H7 (cell line): Measurements from ENCODE around the gene CERK. TPM values are rescaled to one million over a fixed set of nuclear protein-coding genes. Genes with fewer than 3 reads are reported as not detected.
"Not testable (repeated sequence)": the region's sequence is repeated elsewhere in the genome, so short reads cannot be mapped to it uniquely, and the experiment has no call there.

ENCODE experiments used
- DNase-seq: peaks from one replicate; pipeline ENCODE4 v3.0.0; 2012
- H3K27me3 ChIP-seq: 2 replicates; pipeline ENCODE4 v1.6.0; 2011; ENCODE audit warnings: mild to moderate bottlenecking, low read length; ENCODE audit not compliant: control insufficient read depth, insufficient read depth
- H3K36me3 ChIP-seq: replicated peaks from 2 replicates; pipeline ENCODE4 v1.5.1; 2011; ENCODE audit warnings: low read length; ENCODE audit not compliant: control insufficient read depth, insufficient read depth
- H3K4me3 ChIP-seq: 2 replicates; pipeline ENCODE4 v1.5.1; 2011; ENCODE audit warnings: low read depth, mild to moderate bottlenecking, control low read depth, low read length, moderate library complexity; ENCODE audit not compliant: insufficient read depth
- total RNA-seq: library from RNA; depleted of rRNA; stranded (reverse); fragments of >200 nt; shearing (Covaris generic); gene quantifications from 2 replicates; pipeline ENCODE4 v1.2.3, GENCODE V29; 2014

Gene CERK
- total RNA-seq, 1 experiment from 2014 or later = 54.8 TPM

DNA sequence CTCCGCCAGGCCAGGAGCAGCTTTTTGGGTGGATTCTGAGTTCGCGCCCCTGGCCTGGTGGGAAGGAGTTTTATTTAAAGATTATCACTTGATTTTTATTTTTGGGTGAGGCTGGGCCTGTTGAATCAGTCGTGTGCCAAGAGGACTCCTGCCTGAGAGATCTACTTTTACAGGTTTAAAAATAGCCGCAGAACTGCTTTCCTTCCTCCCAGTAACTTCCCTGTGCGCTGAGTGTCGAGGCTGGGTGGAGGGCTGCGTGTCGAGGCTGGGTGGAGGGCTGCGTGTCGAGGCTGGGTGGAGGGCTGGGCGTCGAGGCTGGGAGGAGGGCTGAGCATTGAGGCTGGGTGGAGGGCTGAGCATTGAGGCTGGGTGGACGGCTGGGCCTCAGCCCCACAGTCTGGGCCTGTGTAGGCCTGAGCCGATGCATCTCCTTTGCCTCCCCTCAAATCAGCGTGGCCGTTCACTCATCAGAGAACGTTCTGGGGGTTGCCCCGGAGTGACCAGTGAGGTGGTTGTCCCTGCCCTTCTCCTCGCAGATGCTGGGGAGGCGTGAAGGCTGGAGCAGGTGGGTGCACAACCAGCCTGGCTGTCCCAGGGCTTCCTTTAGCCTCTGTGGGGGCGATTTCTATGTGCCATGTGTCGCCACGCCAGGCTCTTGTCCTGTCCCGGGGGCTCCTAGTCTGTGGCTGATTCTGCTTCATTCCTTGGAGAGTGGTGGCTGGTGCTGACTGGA, 87.8 kb downstream of the CERK start:
- no peak for DNase-seq
- H3K36me3 ChIP-seq = no peaks in the 10 kb centered on the region; the same call in 1 of the 2 replicates
- H3K27me3 ChIP-seq = no peaks in the 10 kb centered on the region
- H3K4me3 ChIP-seq = no peak overlapping the region

DNA sequence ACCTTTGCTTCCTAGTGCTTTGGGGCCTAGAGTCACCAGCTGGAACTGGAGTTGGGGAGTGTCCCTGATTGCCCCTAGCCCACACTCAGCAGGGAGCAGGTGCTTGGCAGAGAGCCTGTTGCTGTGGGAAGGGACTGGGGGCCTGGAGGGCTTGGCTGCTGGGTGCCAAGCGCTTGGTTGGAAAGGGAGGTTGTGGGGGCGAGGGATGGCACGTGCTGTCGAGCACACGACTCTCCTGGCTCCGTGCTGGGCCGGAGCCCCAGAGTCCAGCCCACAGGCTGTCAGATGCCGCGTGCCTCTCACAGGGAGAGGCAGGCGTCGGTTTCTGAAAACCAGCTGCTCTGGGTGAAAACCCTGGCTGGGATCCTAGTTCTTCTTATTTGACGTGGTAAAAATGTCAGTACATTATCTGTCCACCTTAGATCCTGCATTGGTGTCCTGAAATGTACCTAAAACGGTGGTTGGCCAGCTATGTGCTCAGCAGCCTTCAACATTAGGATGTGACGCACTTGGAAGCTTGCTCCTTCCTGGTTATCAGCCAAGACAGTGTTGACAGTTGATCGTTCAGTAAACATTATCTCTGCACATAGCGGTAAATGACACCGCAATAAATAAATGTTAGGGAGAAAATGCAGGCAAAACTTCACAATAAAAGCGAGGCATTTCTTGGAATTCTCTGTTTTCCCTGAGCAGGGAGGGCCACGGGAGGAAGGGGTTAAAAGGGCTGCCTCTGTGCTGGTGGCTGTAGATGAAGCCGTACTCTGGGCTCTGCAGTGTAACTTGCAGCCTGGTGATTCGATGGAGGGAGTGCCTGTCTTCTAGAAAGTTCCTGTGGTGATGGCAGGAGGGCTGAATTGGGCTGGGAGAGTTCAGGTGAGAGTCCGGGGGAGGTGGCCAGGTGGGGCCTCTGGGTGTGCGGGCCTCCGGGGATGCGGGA, 88.6 kb downstream of the CERK start:
- Histone ChIP-seq H3K4me3 (no peak overlapping the region), H3K27me3 (no peaks in the 10 kb centered on the region), H3K36me3 (no peaks in the 10 kb centered on the region; the same call in 1 of the 2 replicates)
- DNase-seq = no peak

DNA sequence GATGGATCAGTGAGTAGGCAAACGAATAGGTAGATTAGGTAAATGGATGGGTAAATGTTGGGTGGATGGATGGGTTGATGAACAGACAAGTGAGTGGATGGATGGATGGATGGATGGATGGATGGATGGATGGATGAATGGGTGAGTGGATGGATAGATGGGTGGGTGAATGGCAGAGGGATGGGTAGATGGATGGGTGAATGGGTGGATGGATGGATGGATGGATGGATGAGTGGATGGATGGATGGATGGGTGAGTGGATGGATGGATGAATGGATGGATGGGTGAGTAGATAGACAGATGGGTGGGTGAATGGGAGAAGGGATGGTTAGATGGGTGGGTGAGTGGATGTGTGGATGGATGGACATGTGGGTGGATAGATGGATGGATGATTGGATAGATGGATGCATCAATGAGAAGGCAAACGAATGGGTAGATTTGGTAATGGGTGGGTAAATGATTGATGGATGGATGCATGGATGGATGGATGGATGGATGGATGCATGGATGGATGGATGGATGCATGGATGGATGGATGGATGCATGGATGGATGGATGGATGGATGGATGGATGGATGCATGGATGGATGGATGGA, 89.7 kb downstream of the CERK start:
- H3K36me3 ChIP-seq = not testable (repeated sequence)

DNA sequence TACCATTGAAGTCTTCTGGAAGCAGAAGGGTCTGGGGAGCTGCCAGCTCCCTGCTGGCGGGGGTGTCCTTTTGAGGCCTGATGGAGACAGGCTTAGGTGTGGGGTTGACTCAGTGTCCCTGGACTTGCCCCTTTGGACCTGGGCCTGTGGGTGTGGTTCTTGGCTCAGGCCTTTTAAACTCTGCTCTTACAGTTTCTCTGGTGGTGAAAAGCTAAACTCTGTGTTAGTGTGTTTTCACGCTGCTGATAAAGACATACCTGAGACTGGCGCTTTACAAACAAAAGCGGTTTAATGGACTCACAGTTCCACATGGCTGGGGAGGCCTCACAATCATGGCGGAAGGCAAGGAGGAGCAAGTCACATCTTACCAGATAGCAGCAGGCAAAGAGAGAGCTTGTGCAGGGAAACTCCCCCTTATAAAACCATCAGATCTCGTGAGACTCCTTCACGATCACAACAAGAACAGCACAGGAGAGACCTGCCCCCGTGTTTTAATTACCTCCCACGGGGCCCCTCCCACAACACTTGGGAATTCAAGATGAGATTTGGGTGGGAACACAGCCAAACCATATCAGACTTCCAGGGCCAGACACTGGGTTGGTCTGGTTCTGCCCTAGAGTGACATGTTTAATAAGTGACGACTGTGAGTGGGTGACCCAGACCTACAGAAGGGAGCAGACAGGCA, 91.4 kb downstream of the CERK start:
- Histone ChIP-seq H3K4me3 (no peak overlapping the region), H3K27me3 (no peaks in the 10 kb centered on the region), H3K36me3 (no peaks in the 10 kb centered on the region)
- no peak for DNase-seq

More for the DNA sequence above, 89.7 kb downstream of the CERK start:
- DNase-seq, H3K27me3 ChIP-seq, H3K4me3 ChIP-seq: not testable (repeated sequence)

DNA sequence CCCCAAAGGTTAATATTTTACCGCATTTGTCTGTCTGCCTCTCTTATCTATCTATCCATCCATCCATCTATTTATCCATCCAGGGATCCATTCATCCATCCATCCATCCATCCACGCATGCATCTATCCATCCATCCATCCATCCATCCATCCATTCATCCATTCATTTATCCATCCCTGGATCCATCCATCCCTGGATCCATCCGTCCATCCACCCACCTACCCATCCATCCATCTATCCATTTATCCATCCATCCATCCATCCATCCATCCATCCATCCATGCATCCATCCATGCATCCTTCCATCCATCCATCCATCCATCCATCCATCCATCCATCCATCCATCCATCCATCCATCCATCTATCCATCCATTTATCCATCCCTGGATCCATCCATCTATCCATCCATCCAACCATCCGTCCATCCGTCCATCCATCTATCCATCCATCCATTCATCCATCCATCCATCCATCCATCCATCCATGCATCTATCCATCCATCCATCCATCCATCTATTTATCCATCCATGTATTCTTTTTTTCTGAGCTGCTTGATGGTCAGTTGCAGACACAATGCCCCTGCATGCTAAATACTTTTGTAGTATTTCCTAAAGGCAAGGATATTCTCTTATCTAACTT, 95.1 kb downstream of the CERK start:
- H3K27me3 ChIP-seq, H3K4me3 ChIP-seq, H3K36me3 ChIP-seq, DNase-seq: not testable (repeated sequence)

DNA sequence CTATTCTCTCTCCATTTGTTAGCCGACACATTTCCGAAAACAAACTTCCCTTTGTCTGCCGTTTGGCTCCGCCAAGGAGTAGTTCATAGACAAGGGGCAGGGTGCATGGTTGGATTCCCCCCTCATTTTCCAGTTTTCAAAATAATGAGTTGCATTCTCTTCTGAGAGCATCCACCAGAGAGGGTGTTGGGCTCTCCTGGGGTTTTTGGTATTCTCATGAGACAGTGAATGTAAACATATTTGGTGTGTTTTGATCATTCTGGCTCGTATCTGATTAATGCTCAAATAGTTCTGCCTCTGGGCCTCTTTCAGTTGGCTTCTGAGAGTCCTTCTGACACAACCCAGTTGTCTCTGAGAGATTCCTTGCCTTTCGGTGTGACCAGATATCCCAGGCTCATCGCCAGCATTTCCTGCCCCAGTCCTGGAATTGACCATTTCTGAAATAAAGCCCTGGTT, 96.2 kb downstream of the CERK start:
- Histone ChIP-seq H3K27me3 (no peaks in the 10 kb centered on the region), H3K4me3 (no peak overlapping the region), H3K36me3 (no peaks in the 10 kb centered on the region)
- no peak for DNase-seq

DNA sequence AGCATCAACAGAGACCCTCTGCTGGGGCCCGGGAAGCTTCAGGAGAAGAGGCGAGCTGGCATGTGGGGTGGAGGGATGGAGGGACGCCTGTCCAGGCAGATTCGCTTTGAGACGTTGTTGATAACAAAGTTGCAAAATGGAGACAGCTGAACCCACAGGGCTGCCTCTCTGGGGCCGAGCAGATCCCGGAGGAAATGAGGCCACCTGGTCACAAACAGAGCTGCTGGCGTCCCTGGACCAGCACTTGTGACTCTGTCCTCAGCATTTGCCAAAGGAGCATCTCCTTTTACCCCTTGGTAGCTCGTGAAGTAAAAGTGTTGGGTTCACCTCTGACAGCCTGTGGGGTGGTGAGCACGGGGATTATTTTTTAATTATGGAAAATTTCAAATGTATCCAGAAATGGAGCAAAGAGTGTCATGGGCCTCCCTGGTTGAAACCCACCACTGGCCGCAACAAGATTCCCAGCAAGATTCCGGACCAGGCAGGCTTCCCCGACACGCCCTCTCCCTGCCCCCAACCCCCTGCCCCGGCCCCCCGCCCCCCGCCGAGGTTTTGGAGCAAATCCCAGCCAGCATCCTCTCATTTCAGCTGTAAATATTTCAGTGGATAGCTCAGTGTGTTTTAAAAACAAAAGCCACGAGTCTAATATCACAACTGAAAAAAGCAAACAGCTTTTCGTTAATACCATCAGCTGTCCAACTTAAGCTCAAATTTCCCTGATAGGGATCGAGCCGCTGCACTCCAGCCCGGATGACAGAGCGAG, 97.6 kb downstream of the CERK start:
- H3K4me3 ChIP-seq = no peak overlapping the region
- no peaks in the 10 kb centered on the region for H3K36me3 ChIP-seq
- no peak for DNase-seq

DNA sequence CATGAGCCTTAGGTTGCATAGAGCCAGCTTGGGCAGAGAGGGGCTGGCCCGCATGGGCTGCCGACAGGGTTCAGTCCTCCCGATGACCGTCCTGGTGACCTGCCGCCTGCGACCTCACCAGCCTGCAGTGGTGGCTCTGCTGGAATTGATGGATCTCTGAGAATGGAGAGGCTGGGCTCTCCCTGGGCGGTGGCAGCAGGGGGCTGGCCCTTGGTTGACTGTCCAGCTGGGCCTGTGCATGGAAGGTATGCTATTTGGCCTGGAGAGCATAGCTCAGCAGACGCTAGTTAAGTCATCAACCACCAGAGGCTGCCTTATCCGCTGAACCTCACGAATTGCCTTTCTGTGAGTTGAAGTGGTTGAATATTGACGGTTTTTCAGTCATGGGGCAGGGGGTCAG, 98.2 kb downstream of the CERK start:
- H3K4me3 ChIP-seq = no peak overlapping the region
- DNase-seq = no peak
- H3K27me3 ChIP-seq = no peaks in the 10 kb centered on the region
- H3K36me3 ChIP-seq = no peaks in the 10 kb centered on the region

More for the DNA sequence above, 97.6 kb downstream of the CERK start:
- H3K27me3 ChIP-seq = no peaks in the 10 kb centered on the region

DNA sequence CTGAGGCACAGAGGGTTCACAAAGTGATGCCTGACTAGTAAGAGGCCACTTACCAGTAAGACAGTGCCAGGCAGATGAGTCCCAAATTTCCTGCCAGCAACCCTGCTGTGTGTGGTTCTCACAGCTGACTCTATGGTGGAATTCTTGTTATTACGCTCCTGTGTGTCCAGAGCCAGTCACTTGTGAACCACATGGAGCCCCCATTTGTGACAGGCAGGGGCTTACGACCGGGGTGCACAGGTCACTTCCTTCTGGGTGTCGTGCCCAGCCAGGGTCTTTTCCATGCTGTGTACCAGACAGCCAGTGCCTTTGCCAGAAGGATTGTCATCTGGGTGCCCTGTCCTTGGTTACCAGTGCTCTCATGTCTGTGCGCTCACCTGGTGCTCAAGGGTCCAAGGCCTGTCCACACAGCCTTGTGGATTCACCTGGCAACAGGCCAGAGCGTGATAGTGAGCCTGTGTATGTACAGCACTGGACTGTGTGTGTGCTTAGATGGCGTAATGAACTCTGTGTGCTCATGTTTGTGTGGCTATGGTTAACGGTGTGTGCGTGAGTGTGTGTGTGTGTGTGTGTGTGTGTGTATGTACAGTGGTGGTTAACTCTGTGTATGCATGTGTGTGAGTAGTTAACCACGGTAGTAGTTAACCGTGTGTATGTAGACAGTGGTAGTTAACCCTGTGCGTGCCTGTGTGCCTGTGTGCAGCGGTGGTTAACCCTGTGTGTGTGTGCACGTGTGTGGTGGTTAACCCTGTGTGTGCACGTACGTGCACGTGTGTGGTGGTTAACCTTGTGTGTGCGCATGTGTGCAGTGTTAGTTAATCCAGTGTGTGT, 99.2 kb downstream of the CERK start:
- no peak overlapping the region for H3K4me3 ChIP-seq
- no peaks in the 10 kb centered on the region for H3K36me3 ChIP-seq
- H3K27me3 ChIP-seq = no peaks in the 10 kb centered on the region
- DNase-seq = no peak

DNA sequence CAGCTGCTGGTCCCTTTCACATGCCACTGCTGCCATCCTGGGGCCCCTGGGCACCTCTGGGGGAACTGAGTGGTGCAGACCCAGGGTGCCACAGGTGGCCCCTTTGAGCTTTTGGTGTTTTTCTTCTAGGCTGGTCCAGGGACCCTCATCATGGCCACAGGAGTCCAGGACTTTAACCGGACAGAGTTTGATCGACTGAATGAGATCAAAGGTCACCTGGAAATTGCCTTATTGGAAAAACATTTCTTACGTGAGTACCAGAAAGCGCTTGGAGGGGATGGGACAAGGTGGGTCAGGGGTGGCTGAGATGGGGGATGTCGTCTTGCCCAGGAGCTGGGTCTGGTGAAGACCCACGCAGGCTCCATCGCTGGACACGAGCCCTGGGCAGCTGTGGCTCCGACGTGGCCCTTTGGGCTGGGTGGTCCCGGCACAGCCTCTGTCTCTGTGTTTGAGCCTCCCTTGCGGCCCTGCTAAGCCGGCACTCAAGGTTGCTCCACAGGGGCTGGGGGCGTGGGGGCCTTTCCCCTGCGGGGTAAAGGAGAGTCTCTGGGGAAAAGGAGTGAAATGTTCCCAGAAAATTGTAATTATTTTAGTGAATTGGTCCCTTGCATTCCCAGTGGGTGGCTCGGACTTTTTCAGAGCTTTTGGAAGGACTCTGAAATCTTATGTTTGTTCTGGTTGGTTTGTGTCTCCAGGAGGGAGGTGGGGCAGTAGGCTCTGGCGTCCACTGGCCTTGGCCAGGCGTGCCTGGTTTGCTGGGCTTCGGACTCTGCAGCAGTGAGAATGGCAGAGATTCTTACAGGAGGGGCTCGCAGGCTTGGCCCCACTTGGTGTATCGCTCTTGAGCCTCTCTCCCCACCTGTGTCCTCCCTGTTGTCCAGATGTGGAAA, 100.1 kb downstream of the CERK start:
- no peak for DNase-seq
- H3K27me3 ChIP-seq = no peaks in the 10 kb centered on the region
- no peaks in the 10 kb centered on the region for H3K36me3 ChIP-seq
- H3K4me3 ChIP-seq = no peak overlapping the region

DNA sequence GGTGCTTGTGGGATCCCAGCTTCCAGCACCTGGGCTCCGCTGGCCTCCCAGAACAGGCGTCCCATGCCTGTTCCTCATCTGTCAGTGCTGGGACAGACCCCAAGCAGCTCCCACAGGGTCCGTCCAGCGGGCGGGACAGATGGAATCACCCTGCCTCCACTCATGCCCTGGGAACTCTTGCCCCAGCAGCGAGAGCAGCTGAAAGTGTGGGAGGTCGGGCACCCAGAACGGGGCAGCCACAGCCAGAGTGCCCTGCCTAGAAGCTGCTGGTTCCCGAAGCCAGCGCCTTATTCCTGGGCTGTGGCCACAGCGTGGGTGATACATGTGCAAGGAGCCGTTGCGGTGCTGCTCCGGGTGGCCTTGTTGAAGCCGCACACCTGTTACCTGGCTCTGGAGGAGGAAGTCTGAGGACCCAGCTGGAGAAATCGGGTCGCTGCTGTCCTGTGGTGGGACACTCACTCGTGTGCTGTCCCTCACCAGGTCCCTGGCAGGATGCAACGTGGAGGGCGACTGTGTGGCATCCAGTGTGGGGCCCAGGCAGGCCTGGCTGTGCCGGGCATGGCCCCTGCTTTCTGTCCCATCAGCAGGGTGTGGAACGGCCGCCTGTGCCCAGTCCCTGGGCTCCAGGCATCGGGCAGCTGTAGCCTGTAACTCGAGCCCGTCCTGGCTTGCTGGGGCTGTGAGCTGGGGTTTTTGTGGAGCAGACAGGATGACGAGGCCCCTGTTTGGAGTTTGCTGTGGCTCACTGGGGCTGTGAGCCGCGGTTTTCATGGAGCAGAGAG, 101.6 kb downstream of the CERK start:
- Histone ChIP-seq H3K36me3 (no peaks in the 10 kb centered on the region), H3K27me3 (no peaks in the 10 kb centered on the region), H3K4me3 (no peak overlapping the region)
- DNase-seq = no peak
